Mammary epithelial cell (primary cell): ENCODE results near the gene SPTLC2.

Experiments used
- CTCF ChIP-seq, 2 donors: IDR thresholded peaks in 1 of 2; conservative IDR thresholded peaks in 1 of 2; 2 replicates each; pipeline ENCODE4 v1.5.1; 2011 to 2012; ENCODE audit warnings: inconsistent platforms in 2 of 2, low read length in 2 of 2, mild to moderate bottlenecking in 2 of 2, control low read depth in 1 of 2, low read depth in 1 of 2; ENCODE audit not compliant: insufficient read depth in 1 of 2; ENCODE audit errors: extremely low read depth in 1 of 2
- EZH2 ChIP-seq: IDR thresholded peaks from 2 replicates; pipeline ENCODE4 v1.6.1; 2012; ENCODE audit warnings: low read length, inconsistent platforms, borderline replicate concordance

GRCh38 chr14:77458249-77458950, 158.0 kb downstream of the SPTLC2 start:
- TF ChIP-seq CTCF (conservative IDR thresholded peaks at IDR 0.05 in 1 of 2, IDR thresholded peaks at IDR 0.05 in 1 of 2; ENCODE audit: extremely low read depth in 1 of 2, insufficient read depth in 1 of 2, low read depth in 1 of 2, low read length in 2 of 2): no peak
- no peak for TF ChIP-seq EZH2
